COR-L47 (cell line): Measurements from ENCODE around the gene KIAA0408.
"Not testable (repeated sequence)": the region's sequence is repeated elsewhere in the genome, so short reads cannot be mapped to it uniquely, and the experiment has no call there.

ENCODE experiments used
- DNase-seq: peaks from one replicate; lab custom pipeline; 2025; lab: John Stamatoyannopoulos, UW

The KIAA0408 gene

DNA sequence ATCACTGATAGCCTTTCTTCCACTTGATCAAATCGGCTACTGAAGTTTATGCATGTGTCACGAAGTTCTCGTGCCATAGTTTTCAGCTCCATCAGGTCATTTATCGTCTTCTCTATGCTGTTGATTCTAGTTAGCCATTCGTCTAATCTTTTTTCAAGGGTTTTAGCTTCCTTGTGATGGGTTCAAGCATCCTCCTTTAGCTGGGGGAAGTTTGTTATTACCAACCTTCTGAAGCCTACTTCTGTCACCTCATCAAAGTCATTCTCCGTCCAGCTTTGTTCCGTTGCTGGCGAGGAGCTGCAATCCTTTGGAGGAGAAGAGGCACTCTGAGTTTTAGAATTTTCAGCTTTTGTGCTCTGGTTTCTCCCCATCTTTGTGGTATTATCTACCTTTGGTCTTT lies 47.2 kb downstream of the KIAA0408 start:
- not testable (repeated sequence) for DNase-seq
